SKM-1 (cell line): ENCODE measurements around the gene NAV2.

Experiments
- DNase-seq: peaks from one replicate; lab custom pipeline; 2025; ENCODE audit not compliant: unreplicated experiment; lab: John Stamatoyannopoulos, UW

Gene NAV2, protein sequence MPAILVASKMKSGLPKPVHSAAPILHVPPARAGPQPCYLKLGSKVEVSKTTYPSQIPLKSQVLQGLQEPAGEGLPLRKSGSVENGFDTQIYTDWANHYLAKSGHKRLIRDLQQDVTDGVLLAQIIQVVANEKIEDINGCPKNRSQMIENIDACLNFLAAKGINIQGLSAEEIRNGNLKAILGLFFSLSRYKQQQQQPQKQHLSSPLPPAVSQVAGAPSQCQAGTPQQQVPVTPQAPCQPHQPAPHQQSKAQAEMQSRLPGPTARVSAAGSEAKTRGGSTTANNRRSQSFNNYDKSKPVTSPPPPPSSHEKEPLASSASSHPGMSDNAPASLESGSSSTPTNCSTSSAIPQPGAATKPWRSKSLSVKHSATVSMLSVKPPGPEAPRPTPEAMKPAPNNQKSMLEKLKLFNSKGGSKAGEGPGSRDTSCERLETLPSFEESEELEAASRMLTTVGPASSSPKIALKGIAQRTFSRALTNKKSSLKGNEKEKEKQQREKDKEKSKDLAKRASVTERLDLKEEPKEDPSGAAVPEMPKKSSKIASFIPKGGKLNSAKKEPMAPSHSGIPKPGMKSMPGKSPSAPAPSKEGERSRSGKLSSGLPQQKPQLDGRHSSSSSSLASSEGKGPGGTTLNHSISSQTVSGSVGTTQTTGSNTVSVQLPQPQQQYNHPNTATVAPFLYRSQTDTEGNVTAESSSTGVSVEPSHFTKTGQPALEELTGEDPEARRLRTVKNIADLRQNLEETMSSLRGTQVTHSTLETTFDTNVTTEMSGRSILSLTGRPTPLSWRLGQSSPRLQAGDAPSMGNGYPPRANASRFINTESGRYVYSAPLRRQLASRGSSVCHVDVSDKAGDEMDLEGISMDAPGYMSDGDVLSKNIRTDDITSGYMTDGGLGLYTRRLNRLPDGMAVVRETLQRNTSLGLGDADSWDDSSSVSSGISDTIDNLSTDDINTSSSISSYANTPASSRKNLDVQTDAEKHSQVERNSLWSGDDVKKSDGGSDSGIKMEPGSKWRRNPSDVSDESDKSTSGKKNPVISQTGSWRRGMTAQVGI (N-terminal part only)

DNA sequence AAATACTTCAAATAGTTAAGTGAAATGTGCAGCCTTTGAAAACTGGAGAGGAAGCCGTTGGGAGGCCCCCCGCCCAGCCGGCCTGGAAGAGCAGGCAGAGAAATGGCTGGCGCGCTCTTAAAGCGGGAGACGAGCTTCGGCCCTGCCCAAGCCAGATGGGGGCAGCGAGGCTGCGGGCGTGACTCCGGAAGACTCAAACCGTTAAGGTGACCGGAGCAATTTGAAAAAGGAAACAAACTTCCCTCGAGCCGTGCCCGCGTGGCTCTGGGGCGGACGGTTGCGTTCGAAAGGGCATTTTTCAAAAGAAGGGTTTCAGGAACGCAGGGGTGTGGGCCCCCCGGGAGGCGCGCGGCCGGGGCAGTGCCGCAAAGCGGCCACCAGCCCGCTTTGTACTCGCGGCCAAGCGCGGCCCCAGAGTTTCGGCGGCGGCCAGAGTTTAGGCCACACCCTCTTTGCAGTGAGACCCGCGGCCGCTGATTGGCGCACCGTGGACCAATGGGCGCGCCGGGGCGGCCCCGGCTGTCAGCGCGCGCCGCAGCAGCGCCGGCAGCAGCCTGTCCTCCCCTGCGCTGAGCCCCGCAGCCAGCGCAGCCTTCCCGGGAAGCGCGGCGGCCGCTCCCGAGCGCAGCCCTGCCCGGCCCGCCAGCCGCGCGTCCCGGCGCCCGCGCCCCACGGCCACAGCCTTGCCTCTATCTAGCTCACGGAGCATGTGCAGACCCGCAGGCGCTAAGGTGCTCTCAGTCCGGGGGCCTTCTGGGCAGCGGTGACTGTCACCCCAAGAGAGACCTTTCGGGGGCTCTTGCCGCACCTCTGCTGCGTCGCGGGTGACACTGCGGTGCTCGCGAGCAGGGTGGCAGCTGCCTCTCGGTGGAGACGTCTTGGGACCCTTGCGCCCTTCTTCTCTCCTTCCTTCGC, at the start of gene NAV2:
Gene NAV2, plus strand, starts transcription at position 557 of the 915 bp plus-strand sequence. CDS start 859 bp downstream, outside the sequence.
- DNase-seq = peak; percentile 68

DNA sequence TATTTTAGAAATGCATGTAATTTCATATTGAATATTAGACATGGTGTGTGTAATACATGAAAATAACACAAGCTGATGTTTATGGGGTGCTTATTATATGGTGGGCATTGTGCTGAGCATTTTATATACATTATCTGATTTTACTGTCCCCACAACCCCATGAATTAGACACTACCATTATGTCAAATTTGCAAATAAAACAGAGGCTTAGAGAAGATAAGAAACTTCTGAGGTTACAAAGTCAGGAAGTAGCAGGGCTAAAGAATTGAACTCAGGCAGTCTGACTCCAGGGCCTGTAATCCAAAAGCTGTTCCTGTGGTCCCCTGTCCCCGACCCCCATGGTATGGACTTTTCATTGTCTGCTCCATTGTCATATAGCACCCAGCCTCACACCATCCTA, 49.4 kb upstream of the NAV2 start:
- DNase-seq = no peak

DNA sequence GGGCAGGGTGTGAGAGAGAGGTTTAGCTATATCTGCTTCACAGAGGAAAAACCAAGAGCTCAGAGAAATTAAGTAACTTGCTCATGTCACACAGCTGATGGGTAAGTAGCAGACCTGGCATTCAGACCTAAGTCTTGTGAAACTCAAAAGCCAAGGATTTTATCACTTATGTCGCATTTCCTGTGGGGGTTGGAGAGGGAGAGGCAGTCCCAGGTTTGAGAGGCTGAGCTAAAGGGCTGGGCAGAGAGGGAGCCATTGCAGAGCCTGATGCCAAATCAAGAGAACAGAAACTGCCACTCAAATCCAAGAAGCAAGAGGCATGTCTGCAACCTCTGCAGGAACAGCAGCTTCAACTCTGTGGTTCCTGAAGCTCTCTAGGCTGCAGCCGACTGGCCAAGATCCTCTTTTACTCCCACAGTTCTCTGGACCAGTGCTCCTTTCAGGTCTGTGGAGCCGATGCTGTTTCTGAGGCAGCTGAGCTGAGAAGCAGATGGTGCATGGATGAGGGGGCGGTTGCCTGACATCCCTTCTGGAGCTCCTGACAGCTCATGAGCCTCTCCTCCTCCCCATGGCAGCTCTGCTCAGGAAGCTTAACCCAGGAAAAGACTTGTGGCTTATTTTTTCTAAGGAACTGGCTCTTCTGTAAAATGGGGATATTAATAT, 47.6 kb upstream of the NAV2 start:
- peak; percentile 40 for DNase-seq

DNA sequence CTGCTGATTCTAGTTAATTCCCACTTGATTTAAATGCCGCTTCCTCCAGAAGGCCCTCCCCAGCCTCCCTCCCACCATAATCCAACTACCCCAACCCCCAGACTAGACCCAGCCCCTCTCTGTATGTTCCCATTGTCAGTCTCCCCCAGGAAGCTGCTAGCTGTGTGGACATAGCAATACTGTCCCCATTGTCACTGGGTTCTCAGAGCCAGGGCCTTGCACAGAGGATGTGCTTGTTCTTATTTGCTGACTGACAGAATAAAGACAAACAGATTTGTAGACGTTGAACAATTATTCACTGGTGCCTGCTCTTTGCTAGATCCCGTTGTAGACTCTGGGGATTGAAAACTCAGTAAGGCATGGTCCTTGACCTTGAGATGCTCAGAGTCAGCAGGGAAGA, 45.7 kb upstream of the NAV2 start:
- no peak for DNase-seq

DNA sequence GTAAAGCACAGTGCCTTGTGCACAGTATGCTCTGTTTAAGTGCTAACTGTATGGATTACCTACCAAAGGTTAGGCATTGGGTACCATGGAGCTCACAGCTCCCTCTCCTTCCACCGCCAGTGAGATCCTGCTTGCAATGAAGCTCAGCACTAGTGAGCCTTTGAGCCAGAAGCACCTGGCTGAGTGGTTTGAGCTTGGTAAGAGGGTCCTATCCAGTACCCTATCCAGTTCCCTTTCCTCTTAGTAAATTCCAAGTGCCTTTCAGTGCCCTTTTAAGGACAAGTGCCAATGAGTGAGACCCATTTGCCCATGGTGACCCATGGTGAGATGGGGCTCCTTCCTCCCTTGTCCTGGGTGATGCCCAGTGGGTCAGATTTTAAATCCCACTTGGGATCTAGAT, 43.1 kb upstream of the NAV2 start:
- no peak for DNase-seq

DNA sequence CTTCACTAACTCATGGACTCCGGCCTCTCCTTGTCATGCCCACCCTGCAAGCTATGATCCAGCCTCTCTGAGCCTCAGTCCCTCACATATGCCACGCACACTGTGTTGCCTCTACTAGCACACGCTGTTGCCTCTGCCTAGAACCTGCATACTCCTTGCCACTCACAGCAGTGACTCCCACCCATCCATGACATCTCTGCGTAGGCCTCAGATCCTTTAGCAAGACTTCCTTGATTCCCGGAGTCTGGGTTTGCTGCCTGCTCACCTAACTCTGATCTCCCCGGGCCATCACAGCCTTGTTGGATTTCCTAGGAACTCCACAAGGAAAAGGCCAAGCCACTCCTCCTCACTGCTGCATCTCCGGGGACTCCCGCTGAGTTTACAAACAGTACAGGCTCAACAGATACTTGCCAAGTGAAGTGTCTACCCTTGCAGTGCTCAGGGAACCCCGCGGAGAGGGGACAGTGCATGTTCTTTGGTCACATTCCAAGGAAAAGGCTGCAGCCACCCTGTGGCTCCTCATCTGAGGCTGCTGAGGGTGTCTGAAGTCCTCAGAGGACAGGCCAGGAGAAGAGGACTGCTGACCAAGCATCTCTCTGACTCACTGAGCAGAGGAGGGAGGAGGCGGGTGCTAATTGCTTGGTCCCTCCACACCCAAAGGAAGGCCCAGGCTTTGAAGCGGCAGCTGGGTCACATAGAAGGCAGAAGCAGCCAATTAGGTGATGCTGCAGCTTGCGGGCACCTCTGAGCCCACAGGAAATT, 42.4 kb upstream of the NAV2 start:
- no peak for DNase-seq

DNA sequence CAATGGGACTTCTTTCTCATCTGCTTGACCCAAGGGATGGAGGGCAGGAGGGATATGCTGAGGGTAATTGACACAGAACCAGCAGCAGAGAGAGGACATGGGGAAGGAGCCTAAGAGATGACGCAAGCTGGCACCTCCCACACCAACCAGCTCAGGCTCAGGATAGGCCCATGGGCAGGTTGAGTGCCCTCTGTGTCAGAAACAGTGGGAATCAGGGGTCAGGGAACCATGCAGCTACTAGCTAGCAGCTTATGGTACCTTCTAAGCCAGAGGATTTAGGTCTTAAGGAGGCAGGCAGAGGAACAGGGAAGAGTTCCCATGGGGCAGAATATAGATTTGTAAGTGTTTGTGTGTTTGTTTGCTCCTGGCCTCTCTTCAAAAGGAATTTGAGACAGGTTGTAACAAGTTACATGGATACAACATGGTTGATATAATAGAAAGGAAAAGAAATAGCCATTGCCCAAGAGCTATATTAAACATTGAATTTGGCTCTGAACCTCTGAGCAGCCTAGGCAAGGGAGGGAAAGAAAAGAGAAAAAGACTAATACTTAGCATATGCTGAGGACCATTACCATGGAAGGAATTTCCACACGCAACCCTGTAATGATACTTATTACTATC, 39.9 kb upstream of the NAV2 start:
- peak; percentile 9 for DNase-seq

DNA sequence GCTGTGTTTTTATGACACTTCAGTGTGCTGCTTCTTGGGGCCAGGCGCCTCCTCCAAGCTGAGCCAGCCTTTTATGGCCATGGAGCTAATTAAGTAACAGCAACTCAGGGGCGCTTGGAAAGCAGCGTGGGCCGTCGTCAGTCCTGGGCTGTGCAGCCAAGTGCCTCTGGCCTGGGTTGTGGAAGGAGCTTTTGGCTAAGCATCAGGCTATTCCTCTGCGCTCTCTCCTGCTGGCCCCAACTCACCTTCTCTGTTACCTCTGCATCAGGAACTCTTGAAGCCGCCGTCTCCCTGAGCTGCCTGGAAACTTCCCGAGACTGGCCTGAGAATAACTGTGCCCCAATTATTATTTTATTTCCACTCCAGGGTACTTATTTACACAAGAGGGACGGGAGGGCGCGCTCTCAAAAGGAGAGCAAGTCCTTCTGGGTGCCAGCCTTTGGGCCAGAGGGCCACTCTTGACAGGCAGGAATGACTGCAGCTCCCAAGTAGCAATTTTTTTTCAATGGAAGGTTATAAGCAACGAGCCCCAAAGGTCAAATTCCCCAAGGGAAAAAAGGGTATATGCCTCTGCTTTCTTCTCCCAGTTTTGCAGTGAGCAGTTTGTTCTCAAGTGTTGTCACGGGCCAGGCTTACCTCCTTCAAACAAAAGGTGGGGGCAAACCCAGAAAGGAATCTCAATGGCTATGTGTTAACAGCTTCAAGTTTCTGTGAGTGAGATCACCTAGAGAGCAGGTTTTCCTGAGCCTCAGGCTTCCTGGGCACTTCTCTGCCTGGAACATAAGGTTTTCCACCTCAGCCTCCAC, 38.5 kb upstream of the NAV2 start:
- DNase-seq = no peak

DNA sequence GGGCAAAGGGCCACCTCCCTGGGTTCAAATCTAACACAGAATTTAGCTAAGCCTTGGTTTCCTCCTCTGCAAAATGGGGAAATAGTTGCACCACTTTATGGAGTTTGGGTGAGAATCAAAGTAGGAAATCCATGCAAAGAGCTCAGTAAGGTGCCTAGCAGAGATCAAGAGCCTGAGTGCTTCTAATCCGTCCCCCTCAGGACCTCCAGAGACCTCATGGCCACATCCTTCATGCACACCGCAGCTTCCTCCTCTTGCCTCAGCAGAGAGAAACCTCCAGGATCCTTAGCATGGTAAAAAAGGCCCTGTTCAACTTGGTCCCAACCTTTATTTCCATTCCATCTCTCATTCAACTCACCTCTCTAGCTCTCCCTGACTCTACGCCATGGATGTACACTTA, 37.8 kb upstream of the NAV2 start:
- peak; percentile 76 for DNase-seq

DNA sequence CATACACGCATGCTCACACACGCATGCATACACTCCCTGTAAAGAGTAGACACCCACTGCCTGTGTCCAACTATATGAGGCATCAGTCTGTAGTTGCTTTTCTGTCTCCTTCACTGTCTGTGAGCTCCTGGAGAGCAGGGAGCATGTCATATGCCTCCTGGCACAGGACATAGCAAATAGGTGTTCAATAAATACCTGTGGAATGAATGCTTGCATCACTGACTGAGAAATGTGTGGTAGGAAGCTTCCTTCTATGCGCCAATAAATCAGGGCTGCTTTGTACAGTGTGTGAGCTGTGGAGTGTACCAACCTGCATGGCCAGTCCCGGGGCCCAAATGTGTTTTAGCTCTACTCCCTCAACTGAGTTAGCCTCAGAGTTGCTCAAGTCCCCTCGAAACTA, 37.2 kb upstream of the NAV2 start:
- DNase-seq = no peak

DNA sequence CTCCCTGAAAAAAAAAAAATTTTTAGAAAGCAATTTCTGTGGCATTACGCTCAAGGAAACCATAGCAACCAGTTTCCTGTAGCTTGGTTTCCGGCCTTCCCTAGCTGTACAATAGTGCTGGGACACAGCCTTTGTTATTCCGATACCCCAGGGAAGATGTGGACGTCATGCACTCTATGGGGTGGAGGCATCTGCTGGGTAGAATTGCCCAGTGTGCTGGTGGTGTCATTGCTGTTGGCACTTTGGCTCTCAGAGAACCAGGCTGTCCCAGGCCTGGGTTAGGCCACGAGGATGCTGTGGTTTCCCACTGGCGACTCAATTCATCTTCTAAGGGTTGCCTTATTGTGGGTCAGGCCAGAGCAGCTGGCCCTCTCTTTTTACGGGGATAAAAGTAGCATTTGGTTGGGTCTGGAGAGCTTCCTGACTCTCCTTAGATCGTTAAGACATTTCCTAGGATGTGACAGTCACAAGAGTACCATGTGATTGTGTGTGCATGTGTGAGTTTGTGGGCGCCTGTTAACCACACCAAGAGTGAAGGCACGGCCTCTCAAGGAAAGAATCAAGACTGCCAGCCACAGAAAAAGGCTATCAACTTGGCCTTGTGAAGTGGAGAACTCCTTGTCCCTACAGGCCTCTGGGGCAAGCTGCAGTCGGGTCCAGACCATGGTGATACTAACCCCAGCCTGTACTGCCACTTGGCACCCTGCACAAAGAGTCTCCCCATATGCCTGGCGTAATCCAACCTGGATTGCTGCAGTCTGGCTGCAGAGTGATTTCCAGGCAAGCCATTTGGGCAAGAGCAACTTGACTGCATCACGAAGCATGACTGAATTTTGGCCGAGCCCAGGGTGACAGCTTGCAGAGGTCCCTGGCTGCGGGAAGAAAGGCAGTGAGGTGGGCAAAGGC, 35.9 kb upstream of the NAV2 start:
- DNase-seq = no peak

DNA sequence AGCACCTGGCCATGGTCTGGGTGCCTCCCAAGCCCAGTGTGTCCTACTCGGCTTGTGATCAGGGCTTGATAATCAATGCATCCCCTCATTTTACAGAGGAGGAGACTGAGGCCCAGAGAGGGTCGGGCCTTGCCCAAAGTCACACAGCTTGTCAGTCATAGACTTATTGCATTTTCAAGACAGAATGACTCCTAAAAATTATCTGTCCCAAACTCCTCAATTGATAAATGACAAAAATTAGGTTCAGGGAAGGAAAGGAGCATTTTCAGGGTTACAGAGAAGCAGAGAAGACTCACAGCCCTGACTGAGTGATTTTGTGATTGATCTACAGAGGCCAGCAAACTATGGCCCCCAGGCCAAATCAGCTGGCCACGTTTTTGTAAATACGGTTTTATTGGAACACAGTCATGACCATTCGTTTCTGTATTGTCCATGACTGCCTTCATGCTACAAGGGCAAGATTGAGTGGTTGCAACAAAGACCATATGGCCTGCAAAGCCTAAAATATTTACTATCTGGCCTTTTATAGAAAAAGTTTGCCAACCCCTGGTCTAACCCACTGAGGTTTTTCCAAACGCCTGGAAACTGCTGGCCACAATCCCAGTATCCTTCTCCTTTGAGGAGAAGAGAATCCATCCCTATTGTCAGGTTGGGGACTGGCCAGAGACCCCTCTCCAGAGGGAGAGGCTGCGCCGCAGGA, 35.1 kb upstream of the NAV2 start:
- DNase-seq = no peak

DNA sequence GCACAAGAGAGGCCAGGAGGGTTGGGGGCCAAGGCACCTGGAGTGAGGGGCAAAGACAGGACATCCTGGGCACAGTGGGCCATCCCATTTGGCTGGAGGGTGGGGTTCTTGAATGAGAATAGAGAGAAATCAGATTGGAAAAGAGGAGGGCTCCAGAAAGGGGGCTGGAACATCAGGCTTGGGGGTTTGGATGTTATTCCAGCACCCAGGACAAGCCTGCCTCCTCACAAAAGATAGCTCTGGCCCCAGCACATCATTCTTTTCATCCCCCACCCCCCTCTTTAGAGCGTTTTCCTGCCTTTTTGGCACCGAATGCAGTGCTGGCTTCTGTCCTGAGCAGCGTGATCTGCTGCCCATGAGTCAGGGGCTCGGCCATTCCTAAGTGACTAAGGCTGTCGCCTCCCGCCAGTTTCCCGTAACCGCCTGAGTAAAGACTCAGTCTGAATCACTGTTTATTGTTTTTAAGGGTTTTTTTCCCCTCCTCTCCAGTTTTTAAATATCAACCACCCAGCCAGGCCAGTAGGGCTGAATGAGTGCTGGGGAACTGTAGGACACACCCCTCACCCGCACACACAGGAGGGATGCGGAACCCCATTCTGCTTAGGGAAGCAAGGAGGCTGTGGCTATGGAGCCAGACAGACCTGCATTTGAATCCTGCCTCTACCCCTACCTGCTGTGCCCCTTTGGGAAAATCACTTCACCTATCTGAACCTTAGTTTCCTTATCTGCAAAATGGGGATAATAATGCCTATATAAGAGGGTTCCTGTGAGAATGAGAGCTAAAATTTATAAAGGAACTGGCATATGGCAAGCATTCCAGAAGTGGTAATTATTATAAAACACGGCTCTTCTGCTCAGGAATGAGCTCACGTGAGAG, 32.4 kb upstream of the NAV2 start:
- DNase-seq = no peak

DNA sequence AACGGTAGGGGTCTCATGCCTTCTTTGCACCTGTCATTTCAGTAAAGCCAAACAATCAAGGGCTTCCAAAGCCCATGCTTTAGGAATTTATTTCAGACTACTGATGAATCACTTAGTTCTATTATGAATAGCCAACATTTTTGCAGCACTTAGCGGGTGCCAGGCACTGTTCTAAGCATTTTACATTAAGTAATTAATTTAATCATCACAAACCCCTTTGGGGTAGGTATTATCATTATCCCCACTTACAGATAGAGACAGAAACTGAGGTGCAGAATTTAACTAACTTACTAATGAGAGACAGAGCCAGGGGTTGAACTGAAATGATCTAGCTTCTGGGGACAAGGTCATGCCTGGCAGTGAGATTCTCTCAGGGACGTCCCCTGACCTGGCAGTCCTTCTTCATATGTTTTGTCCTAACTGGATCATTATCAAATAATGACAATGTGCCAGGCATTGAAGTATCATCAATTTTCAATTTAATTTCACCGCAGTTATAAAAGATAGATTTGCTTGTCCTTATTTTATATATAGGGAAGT, 31.7 kb upstream of the NAV2 start:
- no peak for DNase-seq

DNA sequence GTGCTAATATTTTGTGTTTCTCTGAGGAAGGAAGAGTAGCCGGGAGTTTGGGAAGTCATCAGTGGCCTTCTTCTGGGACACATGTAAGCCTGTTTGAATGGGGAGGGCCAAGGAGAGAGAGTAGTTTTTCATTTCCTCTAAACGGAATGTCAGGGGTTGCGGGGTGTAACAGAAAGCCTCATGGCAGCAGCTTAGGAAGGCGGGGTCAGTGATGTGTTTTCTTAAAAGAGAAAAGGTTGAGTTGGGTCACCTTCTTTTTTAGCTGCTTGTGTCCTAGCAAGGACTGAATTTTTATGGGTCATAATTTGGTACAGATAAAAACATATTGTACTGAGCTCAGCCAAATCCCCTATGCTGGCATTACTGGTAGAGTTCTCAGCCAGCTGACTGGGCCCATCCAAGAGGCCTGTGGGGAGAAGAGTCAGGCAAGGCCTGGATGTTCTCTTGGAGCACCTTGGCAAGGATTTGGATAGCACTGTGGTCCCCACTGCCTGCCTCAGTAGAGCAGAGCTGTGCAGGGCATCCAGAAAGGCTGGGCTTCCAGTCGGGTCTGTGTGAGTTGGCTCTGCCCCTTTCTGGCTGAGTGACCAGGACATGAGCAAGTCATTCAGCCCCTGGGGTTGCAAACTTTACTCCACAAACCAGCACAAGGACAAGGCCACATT, 29.4 kb upstream of the NAV2 start:
- no peak for DNase-seq
